Measurements from ENCODE around the gene GNA14. TPM values are rescaled to one million over a fixed set of nuclear protein-coding genes. Genes with fewer than 3 reads are reported as not detected.

Gene GNA14
- total RNA-seq, 1 donor from 2014 or later = 15.6 TPM

DNA sequence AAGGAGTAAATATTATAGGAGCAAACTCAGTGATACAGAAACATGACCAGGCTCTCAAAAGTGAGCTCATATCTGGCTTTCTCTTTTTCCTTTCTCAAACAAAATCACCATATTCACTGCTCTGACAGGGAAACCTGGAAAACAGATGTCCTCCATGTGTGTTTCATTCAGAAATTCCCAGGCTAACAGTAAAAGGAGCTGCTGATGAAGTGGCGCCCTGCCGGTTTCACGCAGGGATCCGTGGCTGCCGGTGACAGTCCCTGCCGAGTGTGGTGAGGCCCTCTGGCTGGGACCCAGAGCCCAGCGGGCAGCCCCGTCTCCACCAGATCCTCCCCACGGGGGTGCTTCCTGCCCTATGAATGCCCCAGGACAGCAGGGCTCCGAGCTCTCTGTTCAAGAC lies 208.1 kb downstream of the GNA14 start:
- no peak overlapping the region for H3K4me3 ChIP-seq
- intact Hi-C loops (cut with DNase I) = no loop called here
- H3K4me1 ChIP-seq = no peaks in the 10 kb centered on the region
- H3K36me3 ChIP-seq = no peaks in the 10 kb centered on the region
- no peaks in the 10 kb centered on the region for H3K27me3 ChIP-seq (ENCODE audit: low read depth)
- H3K27ac ChIP-seq = no peak overlapping the region
- DNase-seq (no peak), ATAC-seq (peak in 1 of 2 donors; percentile 37)
- TF ChIP-seq CTCF (IDR thresholded peaks at IDR 0.05) = no peak
- no peaks in the 10 kb centered on the region for H3K9me3 ChIP-seq

DNA sequence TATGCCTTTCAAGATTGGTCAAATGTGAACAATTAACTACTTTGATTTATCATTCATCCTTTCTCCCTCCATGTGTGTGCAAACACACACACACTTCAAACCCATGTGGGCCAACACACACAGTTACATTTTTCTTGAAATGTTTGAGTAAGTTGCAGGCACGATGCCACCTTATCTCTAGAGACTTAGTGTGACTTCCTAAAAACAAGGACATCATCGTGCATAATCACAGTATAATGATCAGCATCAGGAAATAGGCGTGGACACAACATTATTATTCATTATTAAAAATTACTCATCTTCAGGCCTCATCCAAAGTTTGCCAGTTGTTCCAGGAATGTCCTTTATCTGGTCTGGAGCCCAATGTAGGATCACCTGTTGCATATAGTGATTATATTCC lies 209.5 kb downstream of the GNA14 start:
- H3K27me3 ChIP-seq (ENCODE audit: low read depth) = no peaks in the 10 kb centered on the region
- intact Hi-C loops (cut with DNase I) = loop anchor here (5.0 kb wide), 1 partner anchor 209 kb away; the partner anchor contains the start of gene GNA14
- no peak for TF ChIP-seq CTCF (IDR thresholded peaks at IDR 0.05)
- ATAC-seq = no peak
- no peak overlapping the region for H3K4me3 ChIP-seq
- H3K36me3 ChIP-seq = no peaks in the 10 kb centered on the region
- no peak for DNase-seq
- H3K9me3 ChIP-seq = no peaks in the 10 kb centered on the region
- H3K27ac ChIP-seq = no peak overlapping the region
- no peaks in the 10 kb centered on the region for H3K4me1 ChIP-seq

- Histone ChIP-seq H3K9me3 (no peaks in the 10 kb centered on the region), H3K4me3 (no peak overlapping the region), H3K27ac (no peak overlapping the region), H3K27me3 (ENCODE audit: low read depth) (no peaks in the 10 kb centered on the region), H3K4me1 (no peaks in the 10 kb centered on the region), H3K36me3 (peaks cover 5% of the 10 kb centered on the region)
- no peak for ATAC-seq
- intact Hi-C loops (cut with DNase I) = loop anchor here (5.0 kb wide), 1 partner anchor 212 kb away; the partner anchor contains the start of gene GNA14
- no peak for DNase-seq
- no peak for TF ChIP-seq CTCF (IDR thresholded peaks at IDR 0.05)
Observed at GRCh38 chr9:77435688-77436087, 212.4 kb downstream of the GNA14 start.

- no peak for ATAC-seq
- no peak for TF ChIP-seq CTCF (IDR thresholded peaks at IDR 0.05)
- intact Hi-C loops (cut with DNase I) = loop anchor here (5.0 kb wide), 1 partner anchor 212 kb away; the partner anchor contains the start of gene GNA14
- Histone ChIP-seq H3K4me1 (no peaks in the 10 kb centered on the region), H3K9me3 (no peaks in the 10 kb centered on the region), H3K27ac (no peak overlapping the region), H3K4me3 (no peak overlapping the region), H3K27me3 (ENCODE audit: low read depth) (no peaks in the 10 kb centered on the region), H3K36me3 (peaks cover 5% of the 10 kb centered on the region)
- DNase-seq = no peak
Observed at GRCh38 chr9:77435277-77435676, 212.8 kb downstream of the GNA14 start.

DNA sequence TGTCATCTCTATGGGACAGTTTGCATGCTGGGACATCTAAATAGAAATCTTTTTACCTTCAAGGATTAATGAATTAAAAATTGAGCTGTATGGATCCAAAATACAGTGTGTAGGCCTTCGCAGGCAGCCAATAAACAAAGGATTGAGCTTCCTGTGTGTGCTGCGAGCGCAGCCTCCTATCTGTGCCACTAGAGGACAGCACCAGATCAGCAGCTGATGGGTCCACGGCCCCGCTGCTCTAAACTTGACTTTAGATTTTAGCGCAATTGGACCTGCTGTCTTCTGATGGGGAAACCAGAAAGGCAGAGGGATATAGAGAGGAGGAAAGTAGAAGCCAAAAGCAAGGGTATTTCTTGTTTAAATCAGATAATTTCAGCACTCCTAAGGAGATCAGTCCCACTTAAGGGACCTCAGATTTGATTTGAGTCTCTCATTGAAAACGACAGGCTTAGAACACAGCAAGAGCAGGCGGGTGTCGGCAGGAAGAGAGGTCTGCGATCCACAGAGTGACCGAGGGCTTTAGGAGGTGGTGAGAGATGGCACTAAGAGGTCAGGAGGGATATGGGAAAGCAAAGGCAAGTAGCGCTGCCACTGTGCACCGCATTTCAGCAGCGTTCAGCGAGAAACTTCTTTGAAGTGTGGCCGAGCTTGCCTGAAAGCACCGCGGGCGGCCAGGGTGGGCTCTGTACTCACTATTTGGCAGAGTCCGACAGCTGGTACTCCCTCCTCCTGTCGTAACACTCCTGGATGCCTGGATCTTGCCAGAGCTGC lies 214.3 kb downstream of the GNA14 start:
- ATAC-seq (peak; percentile 88 to 89), DNase-seq (peak; percentile 68)
- no peaks in the 10 kb centered on the region for H3K4me1 ChIP-seq
- intact Hi-C loops (cut with DNase I) = no loop called here
- H3K9me3 ChIP-seq = no peaks in the 10 kb centered on the region
- H3K27me3 ChIP-seq (ENCODE audit: low read depth) = no peaks in the 10 kb centered on the region
- TF ChIP-seq CTCF (IDR thresholded peaks at IDR 0.05) = peak; percentile 94
- H3K36me3 ChIP-seq = peaks cover 5% of the 10 kb centered on the region
- no peak overlapping the region for H3K4me3 ChIP-seq
- H3K27ac ChIP-seq = no peak overlapping the region
